Right cardiac atrium (tissue), 5 donors: Measurements from ENCODE around the gene HS6ST1. TPM values are rescaled to one million over a fixed set of nuclear protein-coding genes. Genes with fewer than 3 reads are reported as not detected.
A peak's percentile ranks its signal among the peaks of the same experiment; 100 is the strongest.

Experiments used
- ATAC-seq, 2 donors: fragments of 200-7000 bp; cut with Tn5 transposase; one replicate each; pipeline versions ENCODE4 v1.8.0 to v1.9.1; 2020; ENCODE audit warnings: moderate library complexity in 2 of 2, mild to moderate bottlenecking in 1 of 2
- DNase-seq, 3 donors: peaks; one replicate each; pipeline ENCODE4 v3.0.0-alpha.2; 2020
- H3K27ac ChIP-seq: one replicate; pipeline ENCODE4 v1.5.1; 2013; ENCODE audit warnings: mild to moderate bottlenecking, low read length, control low read depth, moderate library complexity
- H3K27me3 ChIP-seq: one replicate; pipeline ENCODE4 v1.6.1; 2013; ENCODE audit not compliant: control insufficient read depth, insufficient read depth
- H3K4me1 ChIP-seq: one replicate; pipeline ENCODE4 v1.6.1; 2013; ENCODE audit warnings: low read length; ENCODE audit not compliant: control insufficient read depth, insufficient read depth
- H3K4me3 ChIP-seq: one replicate; pipeline ENCODE4 v1.5.1; 2013; ENCODE audit warnings: low read length, control low read depth
- H3K9me3 ChIP-seq: one replicate; pipeline ENCODE4 v1.6.1; 2013; ENCODE audit warnings: low read length; ENCODE audit not compliant: control insufficient read depth
- WGBS: extraction: QIAGEN DNeasy Blood & Tissue Kit; methylation state at CpG from one replicate; pipeline ENCODE4 v1.1.7; 2013; 5-methylcytosine and 5-hydroxymethylcytosine counted together
- intact Hi-C, 4 donors: fragments of 100-400 bp; cut with DNase I; formaldehyde crosslinking; loops; one replicate each; pipeline versions ENCODE4 v1.11.0 to v1.14.0; 2022 to 2023
- polyA plus RNA-seq: library from polyadenylated mRNA; stranded (reverse); fragments of 200-250 nt; gene quantifications from one replicate; pipeline ENCODE4 v1.2.3, GENCODE V29; 2013
- total RNA-seq, 4 donors: library from RNA; stranded (reverse); fragmentation: NEBNext Ultra II Directional; extraction: Animal tissue kit (Norgen Biotek cat#: 25700); gene quantifications; one replicate each; pipeline ENCODE4 v1.2.1, GENCODE V29; 2021
- donor health status: healthy with polysubstance abuse.
- donor health status: DM: no; HTN: yes; CAD: no.
- donor health status: DM: no; HTN: no; CAD: no.
- donor health status: DM: no; HTN: yes; CAD: no; lungs with severe emphysema.
- donor health status: DM: yes; HTN: yes; CAD: no.

Gene HS6ST1
- total and polyA plus RNA-seq, 5 donors = 13.3 to 28.4 (median 19.8) TPM

- intact Hi-C loops = no loop called here
- Histone ChIP-seq H3K4me3 (no peak overlapping the region), H3K27ac (no peak overlapping the region), H3K4me1 (no peaks in the 10 kb centered on the region), H3K9me3 (no peaks in the 10 kb centered on the region), H3K27me3 (no peaks in the 10 kb centered on the region)
- 58% methylated on average over 6 of the region's 6 CpGs for WGBS
- DNase-seq (no peak), ATAC-seq (no peak)
These were observed 10.9 kb upstream of the HS6ST1 start for GRCh38 chr2:128329607-128330006.

- Histone ChIP-seq H3K9me3 (no peaks in the 10 kb centered on the region), H3K27ac (no peak overlapping the region), H3K4me3 (no peak overlapping the region), H3K27me3 (no peaks in the 10 kb centered on the region), H3K4me1 (no peaks in the 10 kb centered on the region)
- DNase-seq (peak in 1 of 3 donors; percentile 56), ATAC-seq (no peak)
- 95% methylated on average over 11 of the region's 11 CpGs for whole genome bisulfite sequencing
- intact Hi-C loops = no loop called here
These were observed 8.7 kb upstream of the HS6ST1 start for GRCh38 chr2:128327180-128327964.

DNA sequence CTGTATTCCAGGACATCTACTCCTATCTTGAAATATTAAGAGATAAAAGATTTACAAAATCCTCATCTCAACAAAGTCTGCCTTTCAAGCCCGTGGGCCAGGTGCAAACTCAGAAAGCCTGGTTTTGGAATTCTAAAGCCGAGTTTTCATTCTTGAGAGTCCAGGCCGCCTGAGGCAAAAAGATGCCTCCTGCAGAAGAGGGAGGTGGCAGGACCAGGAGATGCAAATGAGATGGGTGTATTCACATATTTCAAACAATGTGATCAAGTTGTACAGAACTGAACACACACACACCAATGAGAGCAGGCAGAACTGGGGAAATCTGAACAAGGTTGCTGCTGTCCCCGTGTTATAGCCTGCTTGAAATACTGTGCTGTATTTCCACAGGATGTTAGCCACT lies 7.7 kb upstream of the HS6ST1 start:
- H3K4me3 ChIP-seq = no peak overlapping the region
- H3K27ac ChIP-seq = no peak overlapping the region
- no peaks in the 10 kb centered on the region for H3K27me3 ChIP-seq
- H3K4me1 ChIP-seq = no peaks in the 10 kb centered on the region
- no peaks in the 10 kb centered on the region for H3K9me3 ChIP-seq
- 92% methylated on average over 4 of the region's 4 CpGs for WGBS
- DNase-seq (no peak), ATAC-seq (no peak)
- intact Hi-C loops = no loop called here

DNA sequence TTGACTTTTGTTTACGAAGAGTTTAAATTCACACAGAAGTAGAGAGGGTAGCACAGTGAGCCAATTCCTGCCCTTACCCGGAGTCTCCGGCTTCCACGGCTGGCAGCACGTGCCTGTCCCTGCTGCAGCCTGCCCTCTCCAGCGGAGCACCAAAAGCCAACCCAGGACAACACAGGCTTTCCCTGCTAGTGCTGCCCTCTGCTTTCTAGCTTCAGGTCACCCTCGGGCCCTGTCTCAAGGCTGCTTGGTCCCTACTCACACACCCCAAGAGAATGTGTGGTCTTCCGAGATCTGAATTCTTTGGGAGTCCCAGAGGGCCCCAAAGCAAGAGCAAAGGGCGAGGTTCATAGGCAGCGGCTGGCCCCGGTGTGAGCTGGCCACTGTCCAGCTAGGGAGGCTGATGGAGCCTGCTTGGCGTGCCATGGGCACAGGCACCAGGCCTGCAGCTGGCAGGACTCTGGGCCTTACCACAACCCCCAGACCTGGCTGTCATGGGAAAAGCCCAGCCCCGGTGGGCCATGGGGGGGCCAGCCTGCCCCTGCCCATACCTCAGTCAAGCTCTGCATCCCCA lies 7.0 kb upstream of the HS6ST1 start:
- intact Hi-C loops = no loop called here

DNA sequence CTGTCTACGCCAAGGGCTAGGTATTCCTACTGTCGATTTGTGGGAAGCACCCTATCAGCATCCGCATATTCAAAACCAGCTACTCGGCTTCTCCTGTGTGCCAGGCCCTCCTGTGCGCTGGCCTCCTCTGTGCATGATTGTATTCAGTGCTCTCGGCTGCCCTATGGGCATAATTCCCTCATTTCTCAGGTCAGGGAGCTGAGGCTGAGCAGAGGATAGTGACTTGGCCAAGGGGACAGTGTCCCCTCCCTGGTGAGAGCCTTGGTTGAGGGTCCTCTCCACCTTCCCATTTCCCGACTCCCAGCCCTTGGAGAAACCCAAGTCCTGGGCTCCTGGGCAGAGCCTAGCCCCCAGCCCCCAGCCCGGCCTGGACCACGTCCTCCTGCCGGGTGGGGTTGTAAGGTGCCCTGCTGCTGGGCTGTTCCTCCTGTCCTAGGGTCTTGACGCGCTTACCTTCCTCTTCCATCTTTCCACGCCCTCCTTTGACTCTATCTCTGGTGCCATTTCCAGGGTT lies 6.3 kb upstream of the HS6ST1 start:
- no peaks in the 10 kb centered on the region for H3K27me3 ChIP-seq
- intact Hi-C loops = loop anchor here in 1 of 4 donors (5.0 kb wide), 1 partner anchor 207 kb away; no protein-coding TSS in a partner anchor
- no peak overlapping the region for H3K4me3 ChIP-seq
- no peak for ATAC-seq
- H3K27ac ChIP-seq = no peak overlapping the region
- DNase-seq = no peak
- H3K4me1 ChIP-seq = no peaks in the 10 kb centered on the region
- H3K9me3 ChIP-seq = no peaks in the 10 kb centered on the region
- WGBS = 96% methylated on average over 13 of the region's 13 CpGs

More for the DNA sequence above, 7.0 kb upstream of the HS6ST1 start:
- H3K27me3 ChIP-seq = no peaks in the 10 kb centered on the region
- H3K9me3 ChIP-seq = no peaks in the 10 kb centered on the region
- peak in 2 of 3 donors; percentile 28 to 64 for DNase-seq
- ATAC-seq = peak; percentile 42 to 46
- no peaks in the 10 kb centered on the region for H3K4me1 ChIP-seq
- WGBS = 57% methylated on average over 13 of the region's 13 CpGs
- no peak overlapping the region for H3K4me3 ChIP-seq
- no peak overlapping the region for H3K27ac ChIP-seq

DNA sequence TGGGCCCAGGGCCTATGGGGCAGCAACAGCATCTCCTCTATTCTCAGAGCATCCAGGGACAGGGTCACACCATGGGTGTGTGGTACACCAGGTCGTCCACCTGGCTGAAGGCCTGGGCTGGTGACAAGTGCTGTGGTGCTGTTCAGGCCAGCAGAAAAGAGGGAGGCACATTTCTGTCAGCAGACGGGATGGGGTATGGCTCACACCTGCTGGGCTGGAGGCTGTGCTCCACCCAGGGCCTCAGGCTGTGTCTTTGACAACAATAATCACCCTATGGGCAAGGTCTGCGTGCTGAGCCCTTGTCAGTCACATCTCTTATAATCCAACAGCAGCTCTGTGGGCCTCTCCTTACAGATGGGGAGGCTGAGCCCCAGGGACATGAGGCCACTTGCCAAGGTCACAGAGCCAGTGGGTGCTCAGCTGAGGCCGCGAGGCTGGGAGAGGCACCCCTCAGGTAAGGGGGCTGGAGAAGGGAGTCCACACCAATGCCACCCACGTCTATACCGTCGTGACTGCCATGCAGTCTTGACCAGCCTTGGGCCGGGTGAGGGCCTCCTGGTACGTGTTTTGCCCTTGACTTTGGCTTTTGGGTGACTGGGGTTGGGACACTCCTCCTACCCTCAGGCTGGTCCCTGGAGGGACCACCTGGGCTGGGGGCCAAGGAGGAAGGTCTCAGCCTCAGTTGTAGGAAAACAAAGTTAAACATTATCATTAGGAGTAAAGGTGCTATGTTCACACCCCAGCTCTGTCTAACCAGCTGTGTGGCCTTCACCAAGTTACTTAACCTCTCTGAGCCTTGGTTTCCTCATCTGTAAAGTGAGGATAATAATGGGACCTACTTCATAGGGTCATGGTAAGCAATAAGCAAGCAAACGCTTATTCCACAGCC lies 5.6 kb upstream of the HS6ST1 start:
- no peak for ATAC-seq
- Histone ChIP-seq H3K27ac (no peak overlapping the region), H3K27me3 (no peaks in the 10 kb centered on the region), H3K9me3 (no peaks in the 10 kb centered on the region), H3K4me3 (no peak overlapping the region), H3K4me1 (no peaks in the 10 kb centered on the region)
- intact Hi-C loops = loop anchor here in 1 of 4 donors (5.0 kb wide), 1 partner anchor 208 kb away; no protein-coding TSS in a partner anchor
- 92% methylated on average over 11 of the region's 11 CpGs for WGBS
- peak in 2 of 3 donors; percentile 12 to 53 for DNase-seq

GRCh38 chr2:128323555-128323931 lies 4.9 kb upstream of the HS6ST1 start:
- intact Hi-C loops = loop anchor here in 1 of 4 donors (5.0 kb wide), 1 partner anchor 209 kb away; no protein-coding TSS in a partner anchor

DNA sequence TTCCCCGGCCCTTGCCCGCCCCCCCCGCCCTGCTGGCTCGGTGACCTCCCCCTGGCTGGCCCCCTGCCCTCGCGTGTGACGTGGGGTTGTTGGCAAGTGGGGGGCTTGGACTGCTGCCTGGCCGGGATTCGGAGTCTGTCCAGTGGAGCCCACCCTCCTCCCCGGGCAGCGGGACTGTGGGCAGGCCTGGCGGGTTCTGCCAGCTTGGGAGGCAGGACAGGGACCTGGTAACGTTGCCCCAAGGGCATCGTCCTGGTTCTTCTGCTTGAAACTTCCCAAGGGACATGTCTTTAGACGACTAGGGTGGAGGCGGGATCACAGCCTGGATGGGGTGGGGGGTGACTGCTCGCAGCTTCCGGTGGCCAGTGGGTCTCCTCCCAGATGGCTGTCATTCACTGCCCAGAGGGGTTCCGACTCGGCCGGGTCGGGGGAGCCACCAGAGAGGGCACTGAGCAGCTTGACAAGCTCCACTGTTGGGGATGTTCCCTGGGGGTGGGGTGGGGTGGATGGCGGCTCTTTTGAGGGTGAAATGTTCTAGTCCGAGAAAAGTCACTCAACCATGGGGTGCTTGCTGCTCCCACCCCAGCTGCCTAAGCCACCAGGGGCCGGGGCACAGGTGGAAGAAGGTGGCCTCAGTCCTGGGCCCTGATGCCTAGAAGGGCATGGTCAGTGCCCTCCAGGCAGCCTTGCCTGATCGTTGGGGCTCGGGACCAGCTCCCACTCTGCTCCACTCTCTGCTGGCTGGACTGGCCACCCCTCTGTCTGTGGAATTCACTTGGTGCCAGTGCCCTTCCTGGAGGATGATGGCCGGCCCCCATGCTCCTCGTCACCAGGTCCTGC lies 4.3 kb upstream of the HS6ST1 start:
- WGBS = 64% methylated on average over 29 of the region's 29 CpGs
- H3K9me3 ChIP-seq = no peaks in the 10 kb centered on the region
- DNase-seq (peak; percentile 60 to 81 (median 80)), ATAC-seq (no peak)
- intact Hi-C loops = loop anchor here in 1 of 4 donors (5.0 kb wide), 1 partner anchor 209 kb away; no protein-coding TSS in a partner anchor
- no peaks in the 10 kb centered on the region for H3K27me3 ChIP-seq
- H3K4me1 ChIP-seq = no peaks in the 10 kb centered on the region
- no peak overlapping the region for H3K4me3 ChIP-seq
- no peak overlapping the region for H3K27ac ChIP-seq

More at GRCh38 chr2:128323555-128323931, 4.9 kb upstream of the HS6ST1 start:
- 79% methylated on average over 8 of the region's 8 CpGs for WGBS
- ATAC-seq (no peak), DNase-seq (peak in 1 of 3 donors; percentile 13)
- no peak overlapping the region for H3K27ac ChIP-seq
- no peaks in the 10 kb centered on the region for H3K27me3 ChIP-seq
- no peak overlapping the region for H3K4me3 ChIP-seq
- H3K9me3 ChIP-seq = no peaks in the 10 kb centered on the region
- H3K4me1 ChIP-seq = no peaks in the 10 kb centered on the region

- WGBS = 4% methylated on average over 91 of the region's 91 CpGs
- peak; percentile 66 to 75 for ATAC-seq
- no peaks in the 10 kb centered on the region for H3K9me3 ChIP-seq
- H3K4me1 ChIP-seq = peaks cover under 1% of the 10 kb centered on the region
- DNase-seq = peak; percentile 86 to 95 (median 94)
- H3K4me3 ChIP-seq = peak overlapping the region; percentile 73
- H3K27me3 ChIP-seq = no peaks in the 10 kb centered on the region
- peak overlapping the region; percentile 65 for H3K27ac ChIP-seq
- intact Hi-C loops = loop anchor here in 1 of 4 donors (5.0 kb wide), 1 partner anchor 210 kb away; no protein-coding TSS in a partner anchor
These were observed 3.4 kb upstream of the HS6ST1 start for GRCh38 chr2:128321784-128322714.
